GM12874 (cell line): ENCODE results near the gene TUT7.

Experiments
- TF ChIP-seq, protein P1 (sequence below): IDR thresholded peaks from 2 replicates; pipeline ENCODE4 v1.5.1; 2011; ENCODE audit warnings: low read depth, mild to moderate bottlenecking, control low read depth, low read length, moderate library complexity; ENCODE audit not compliant: insufficient read depth

TUT7 gene

DNA sequence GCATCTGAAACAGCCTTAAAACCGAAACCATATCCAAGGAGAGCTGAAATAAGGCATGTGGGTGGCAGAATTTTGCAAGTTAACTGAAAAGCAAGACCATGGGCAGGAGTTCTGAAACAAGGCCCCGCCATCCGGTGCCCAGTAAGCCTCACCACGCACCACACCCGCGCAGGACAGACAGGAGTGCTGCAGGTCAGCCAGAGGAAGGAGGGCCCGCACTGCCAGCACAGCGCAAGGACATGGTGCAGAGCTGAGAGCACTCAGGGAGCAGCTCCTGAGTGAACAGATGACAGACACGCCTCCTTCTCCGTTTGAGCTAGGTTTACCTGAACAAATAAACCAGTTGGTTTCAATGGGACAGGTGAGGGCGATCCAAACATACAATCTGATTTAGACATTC, 55.3 kb downstream of the TUT7 start:
- TF ChIP-seq, protein P1, sequence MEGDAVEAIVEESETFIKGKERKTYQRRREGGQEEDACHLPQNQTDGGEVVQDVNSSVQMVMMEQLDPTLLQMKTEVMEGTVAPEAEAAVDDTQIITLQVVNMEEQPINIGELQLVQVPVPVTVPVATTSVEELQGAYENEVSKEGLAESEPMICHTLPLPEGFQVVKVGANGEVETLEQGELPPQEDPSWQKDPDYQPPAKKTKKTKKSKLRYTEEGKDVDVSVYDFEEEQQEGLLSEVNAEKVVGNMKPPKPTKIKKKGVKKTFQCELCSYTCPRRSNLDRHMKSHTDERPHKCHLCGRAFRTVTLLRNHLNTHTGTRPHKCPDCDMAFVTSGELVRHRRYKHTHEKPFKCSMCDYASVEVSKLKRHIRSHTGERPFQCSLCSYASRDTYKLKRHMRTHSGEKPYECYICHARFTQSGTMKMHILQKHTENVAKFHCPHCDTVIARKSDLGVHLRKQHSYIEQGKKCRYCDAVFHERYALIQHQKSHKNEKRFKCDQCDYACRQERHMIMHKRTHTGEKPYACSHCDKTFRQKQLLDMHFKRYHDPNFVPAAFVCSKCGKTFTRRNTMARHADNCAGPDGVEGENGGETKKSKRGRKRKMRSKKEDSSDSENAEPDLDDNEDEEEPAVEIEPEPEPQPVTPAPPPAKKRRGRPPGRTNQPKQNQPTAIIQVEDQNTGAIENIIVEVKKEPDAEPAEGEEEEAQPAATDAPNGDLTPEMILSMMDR: no peak

DNA sequence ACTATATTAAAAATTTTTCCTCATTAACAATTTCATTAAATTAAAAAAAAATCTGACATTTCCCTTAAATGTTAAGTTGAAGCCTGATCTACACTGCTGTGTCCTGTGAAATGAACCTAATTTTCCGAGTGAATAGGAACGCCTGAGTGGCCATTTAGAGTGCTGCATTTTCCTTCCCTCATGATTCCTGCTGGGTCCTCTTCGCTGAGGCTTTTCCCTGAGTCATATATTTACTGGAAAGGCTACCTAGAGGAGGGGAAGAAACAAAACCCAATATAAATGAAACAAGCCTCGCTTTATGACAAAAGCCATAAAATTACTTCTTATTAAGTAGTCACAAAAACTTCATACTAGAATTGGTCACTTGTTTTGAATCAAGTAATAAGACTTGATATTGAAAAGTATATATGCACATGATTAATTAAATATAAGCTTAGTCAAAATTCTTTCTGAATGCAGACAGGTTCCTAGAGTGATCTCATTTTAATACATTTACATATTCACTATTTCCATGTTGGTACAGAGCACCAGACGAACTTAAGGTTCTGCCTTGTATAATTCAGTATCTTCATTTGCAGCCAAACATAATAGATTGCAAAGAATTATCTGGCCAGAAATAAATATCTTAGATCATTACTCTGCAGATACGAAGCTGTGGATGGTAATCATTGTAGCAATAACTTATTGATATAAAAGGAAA, 65.6 kb downstream of the TUT7 start:
- TF ChIP-seq, protein P1: no peak

DNA sequence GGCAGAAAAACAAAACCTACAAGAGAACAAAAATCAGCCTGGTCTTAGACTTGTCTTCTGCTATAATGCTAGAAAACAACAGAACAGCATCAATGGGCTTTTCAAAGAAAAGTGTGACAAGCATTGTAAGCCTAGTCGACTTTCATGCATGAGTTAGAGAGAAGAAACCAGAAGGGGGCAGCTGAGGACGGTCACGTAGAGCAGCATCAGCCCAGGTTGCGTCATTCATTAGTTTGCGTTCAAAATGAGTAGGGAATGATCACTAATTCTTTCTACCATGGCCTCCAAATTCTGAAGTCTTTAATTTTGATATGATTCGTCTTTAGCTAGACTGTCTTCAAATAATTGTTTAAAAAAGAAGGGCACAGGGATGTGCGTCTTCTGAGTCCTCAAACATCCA, 67.2 kb downstream of the TUT7 start:
- TF ChIP-seq, protein P1: 0 out of 2 replicates have a peak, but pooled peaks have one; percentile 6

DNA sequence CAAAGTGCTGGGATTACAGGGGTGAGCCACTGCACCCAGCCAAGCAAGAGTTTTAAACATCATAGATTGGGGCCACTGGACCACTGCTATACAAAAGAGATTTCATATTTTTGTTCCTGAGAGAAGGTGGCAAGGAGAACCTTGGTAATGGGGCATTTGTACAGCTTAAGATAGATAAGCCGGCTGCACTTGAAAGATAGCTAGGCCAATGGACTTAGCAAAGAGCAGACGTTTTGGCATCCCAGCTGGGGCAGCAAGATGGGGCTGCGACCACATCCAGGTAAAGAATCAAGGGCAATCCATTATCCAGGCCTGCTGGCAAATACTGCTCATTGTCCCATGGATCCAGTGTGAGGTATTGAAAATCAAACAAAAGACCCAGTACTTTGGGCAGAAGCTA, 67.9 kb downstream of the TUT7 start:
- TF ChIP-seq, protein P1: no peak

DNA sequence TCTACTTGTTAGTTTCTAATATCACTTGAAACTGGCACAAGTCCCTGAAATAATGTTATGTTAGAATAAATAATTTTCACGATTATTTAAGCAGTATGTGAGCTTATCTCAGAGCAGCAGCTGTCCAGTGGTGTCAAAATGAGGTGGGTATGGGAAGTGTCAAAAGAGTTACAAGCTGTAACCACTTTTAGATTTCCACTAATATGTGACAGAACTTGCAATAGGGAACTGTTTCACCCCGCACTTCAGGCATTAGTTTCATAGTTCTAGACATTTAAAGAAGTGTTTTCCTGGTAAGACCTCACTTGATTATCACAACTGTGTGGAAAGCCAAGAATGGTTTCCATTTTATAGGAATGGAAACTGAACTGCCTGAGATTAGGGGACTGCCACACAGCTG, 68.9 kb downstream of the TUT7 start:
- TF ChIP-seq, protein P1: no peak

DNA sequence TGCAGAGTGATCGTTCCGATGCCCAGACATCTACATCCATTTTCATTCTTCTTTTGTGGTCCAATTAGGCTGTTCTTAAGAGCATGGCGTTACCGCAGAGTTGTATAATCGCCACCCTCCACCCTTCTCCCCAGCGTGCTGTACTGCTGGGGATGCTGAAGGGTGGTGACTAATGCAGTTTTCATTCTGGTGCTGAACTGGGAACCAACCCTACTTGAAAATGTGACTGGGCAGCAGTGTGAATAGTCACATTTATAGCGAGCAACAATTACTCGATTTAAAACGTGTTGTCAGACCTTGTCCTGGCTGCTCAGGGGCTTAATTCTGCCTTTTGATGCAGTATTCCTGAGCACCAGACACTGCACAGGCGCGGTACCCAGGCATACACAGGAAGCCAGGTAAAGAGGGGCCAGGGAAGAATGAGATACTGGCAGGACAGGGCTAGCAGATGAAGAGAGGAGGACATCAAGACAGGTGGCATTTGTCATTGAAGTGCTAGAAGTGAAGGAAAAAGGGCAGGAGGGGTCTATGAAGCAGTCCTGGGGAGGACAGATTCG, 71.2 kb downstream of the TUT7 start:
- TF ChIP-seq, protein P1: no peak

DNA sequence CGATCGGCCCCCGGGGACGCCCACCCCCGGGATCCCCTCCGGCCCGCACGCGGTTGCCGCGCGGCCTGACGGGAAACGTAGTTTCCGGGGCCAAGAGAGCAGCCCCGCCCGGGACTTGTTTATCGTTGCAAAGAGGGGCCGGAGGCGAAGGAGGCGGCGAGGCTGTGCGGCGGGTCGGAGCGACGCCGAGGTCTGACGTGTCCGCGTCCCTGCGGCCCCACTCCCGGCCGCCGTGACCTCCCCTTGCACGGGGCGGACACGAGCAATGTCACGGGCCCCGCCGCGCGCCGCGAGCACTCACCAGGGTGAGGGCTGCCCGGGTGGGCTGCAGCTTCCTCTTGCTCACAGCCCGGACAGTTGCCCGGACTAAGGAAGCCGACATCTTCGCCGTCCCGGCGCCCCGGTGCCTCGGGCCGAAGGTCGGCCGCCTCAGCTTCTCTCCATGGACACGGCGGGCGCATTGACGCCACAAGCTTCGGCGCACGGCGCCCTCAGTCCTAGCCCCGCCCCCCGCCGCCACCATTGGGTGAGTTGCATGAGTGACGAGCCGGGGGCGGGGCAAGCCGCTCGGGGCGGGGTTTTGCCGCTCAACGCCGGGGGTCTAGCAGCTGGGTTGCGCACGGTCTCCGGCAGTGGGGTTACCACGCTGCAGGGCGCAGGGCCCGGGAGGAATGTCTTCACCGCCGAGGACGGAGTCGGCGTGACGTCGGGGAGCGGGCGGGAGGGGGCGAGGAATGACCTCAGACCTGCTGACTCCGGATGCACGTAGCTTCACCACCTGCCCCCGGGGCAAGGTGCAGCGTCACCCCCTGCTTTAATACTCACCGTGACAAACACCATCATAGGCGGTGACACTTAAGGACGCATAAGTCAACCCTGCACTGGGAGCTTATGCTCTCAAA, 71.9 kb downstream of the TUT7 start, which contains the start of gene ISCA1:
Gene ISCA1, minus strand, starts transcription at position 462 of the 902 bp plus-strand sequence. Its CDS starts 80 bp downstream, at position 382.
- TF ChIP-seq, protein P1: no peak
